HS-27A (cell line): ENCODE data around the gene ACY1.
"Not testable (repeated sequence)": the region's sequence is repeated elsewhere in the genome, so short reads cannot be mapped to it uniquely, and the experiment has no call there.

Experiments used
- DNase-seq: peaks from one replicate; pipeline ENCODE4 v3.0.0-alpha.2; 2012; ENCODE audit warnings: low read depth, missing footprints

The ACY1 gene

GRCh38 chr3:52025453-52025852, 42.1 kb downstream of the ACY1 start:
- no peak for DNase-seq

GRCh38 chr3:52026041-52026440, 42.7 kb downstream of the ACY1 start:
- DNase-seq: no peak

GRCh38 chr3:52028572-52028971, 45.2 kb downstream of the ACY1 start:
- no peak for DNase-seq

- no peak for DNase-seq
Observed at GRCh38 chr3:52029053-52029452, 45.7 kb downstream of the ACY1 start.

GRCh38 chr3:52029535-52029934, 46.2 kb downstream of the ACY1 start:
- DNase-seq: no peak

GRCh38 chr3:52030714-52031310, 47.5 kb downstream of the ACY1 start:
- no peak for DNase-seq

- no peak for DNase-seq
Observed at GRCh38 chr3:52031896-52032295, 48.6 kb downstream of the ACY1 start.

GRCh38 chr3:52032702-52033408, 49.5 kb downstream of the ACY1 start:
- no peak for DNase-seq

- DNase-seq: not testable (repeated sequence)
Observed at GRCh38 chr3:52033748-52034147, 50.4 kb downstream of the ACY1 start.

- DNase-seq: no peak
Observed at GRCh38 chr3:52034212-52034611, 50.9 kb downstream of the ACY1 start.

GRCh38 chr3:52034651-52035050, 51.3 kb downstream of the ACY1 start:
- DNase-seq: no peak

- DNase-seq: no peak
Observed at GRCh38 chr3:52036222-52036694, 52.9 kb downstream of the ACY1 start.

GRCh38 chr3:52036829-52037228, 53.5 kb downstream of the ACY1 start:
- DNase-seq: no peak

- DNase-seq: no peak
Observed at GRCh38 chr3:52037291-52037690, 54.0 kb downstream of the ACY1 start.

GRCh38 chr3:52038227-52038626, 54.9 kb downstream of the ACY1 start:
- DNase-seq: no peak
